GM12878 (cell line): ENCODE data around the gene MRPL55.
A peak's percentile ranks its signal among the peaks of the same experiment; 100 is the strongest.

Source experiments
- ASH2L ChIP-seq: fragments of 300-600, 200-600 bp; sonication (generic); IDR thresholded peaks from 2 replicates; pipeline ENCODE4 v1.6.1; 2017; ENCODE audit warnings: low read depth, mild to moderate bottlenecking, borderline replicate concordance
- BACH1 ChIP-seq: fragments of 450-650 bp; IDR thresholded peaks from 2 replicates; pipeline ENCODE4 v1.6.1; 2017; ENCODE audit warnings: mild to moderate bottlenecking, borderline replicate concordance
- CTCF ChIP-seq, 3 experiments: IDR thresholded peaks in 2 of 3; conservative IDR thresholded peaks in 1 of 3; 2 replicates each; pipeline ENCODE4 v1.5.1; 2011; ENCODE audit warnings: low read depth in 3 of 3, low read length in 3 of 3, mild to moderate bottlenecking in 3 of 3, control low read depth in 2 of 3, moderate library complexity in 2 of 3, inconsistent platforms in 1 of 3, mixed read lengths in 1 of 3; ENCODE audit not compliant: control insufficient read depth in 2 of 3, insufficient read depth in 1 of 3; ENCODE audit errors: extremely low read depth in 1 of 3
- NFIC ChIP-seq: IDR thresholded peaks from 2 replicates; pipeline ENCODE4 v1.6.1; 2012; ENCODE audit warnings: low read depth, mild to moderate bottlenecking, inconsistent platforms, low read length, moderate library complexity
- POLR2AphosphoS5 ChIP-seq: IDR thresholded peaks from 2 replicates; pipeline ENCODE4 v1.6.1; 2011; ENCODE audit warnings: mild to moderate bottlenecking, low read length, inconsistent platforms
- RAD51 ChIP-seq: fragments of 450-650 bp; IDR thresholded peaks from 2 replicates; pipeline ENCODE4 v1.6.1; 2016; ENCODE audit warnings: moderate library complexity, mild to moderate bottlenecking, inconsistent platforms
- SIN3A ChIP-seq: IDR thresholded peaks from 2 replicates; pipeline ENCODE4 v1.6.1; 2012; ENCODE audit warnings: low read depth, low read length, improper control_type of control experiment

- TF ChIP-seq ASH2L (no peak), BACH1 (no peak), POLR2AphosphoS5 (no peak), NFIC (no peak), SIN3A (0 out of 2 replicates have a peak, but pooled peaks have one; percentile 30), CTCF (IDR thresholded peaks at IDR 0.05 in 2 of 3, conservative IDR thresholded peaks at IDR 0.05 in 1 of 3; ENCODE audit: control insufficient read depth in 2 of 3, extremely low read depth in 1 of 3, insufficient read depth in 1 of 3, low read depth in 3 of 3, low read length in 3 of 3) (peak; percentile 19 to 40 (median 38); a peak in 4 of 6 replicates), RAD51 (no peak)
These were observed 6.9 kb downstream of the MRPL55 start for GRCh38 chr1:228101994-228102790.
